Measurements from ENCODE around the gene DDR2. TPM values are rescaled to one million over a fixed set of nuclear protein-coding genes. Genes with fewer than 3 reads are reported as not detected.

DDR2 gene
- total RNA-seq, 1 donor from 2014 or later = 0.09 TPM

- Mint-ChIP-seq H3K36me3 (ENCODE audit: low read depth) (no peaks in the 10 kb centered on the region), H3K27ac (no peak overlapping the region), H3K9me3 (no peaks in the 10 kb centered on the region), H3K4me3 (no peak overlapping the region), H3K4me1 (no peaks in the 10 kb centered on the region), H3K27me3 (peaks cover 6% of the 10 kb centered on the region)
- ChIA-PET CTCF (no interaction called here), POLR2A (no interaction called here)
- DNase-seq (no peak), ATAC-seq (ENCODE audit: low read depth) (no peak)
- intact Hi-C loops (cut with micrococcal nuclease) = no loop called here
- TF ChIP-seq CTCF (IDR thresholded peaks at IDR 0.05) = no peak
Observed at GRCh38 chr1:162733336-162733590, 101.0 kb downstream of the DDR2 start.

- intact Hi-C loops (cut with micrococcal nuclease) = no loop called here
- H3K4me3 Mint-ChIP-seq = no peak overlapping the region
- peaks cover 6% of the 10 kb centered on the region for H3K27me3 Mint-ChIP-seq
- no peaks in the 10 kb centered on the region for H3K4me1 Mint-ChIP-seq
- ChIA-PET CTCF (no interaction called here), POLR2A (no interaction called here)
- no peaks in the 10 kb centered on the region for H3K9me3 Mint-ChIP-seq
- DNase-seq (no peak), ATAC-seq (ENCODE audit: low read depth) (no peak)
- H3K36me3 Mint-ChIP-seq (ENCODE audit: low read depth) = no peaks in the 10 kb centered on the region
- no peak overlapping the region for H3K27ac Mint-ChIP-seq
- TF ChIP-seq CTCF (IDR thresholded peaks at IDR 0.05) = no peak
Observed at GRCh38 chr1:162734047-162734446, 101.8 kb downstream of the DDR2 start.

DNA sequence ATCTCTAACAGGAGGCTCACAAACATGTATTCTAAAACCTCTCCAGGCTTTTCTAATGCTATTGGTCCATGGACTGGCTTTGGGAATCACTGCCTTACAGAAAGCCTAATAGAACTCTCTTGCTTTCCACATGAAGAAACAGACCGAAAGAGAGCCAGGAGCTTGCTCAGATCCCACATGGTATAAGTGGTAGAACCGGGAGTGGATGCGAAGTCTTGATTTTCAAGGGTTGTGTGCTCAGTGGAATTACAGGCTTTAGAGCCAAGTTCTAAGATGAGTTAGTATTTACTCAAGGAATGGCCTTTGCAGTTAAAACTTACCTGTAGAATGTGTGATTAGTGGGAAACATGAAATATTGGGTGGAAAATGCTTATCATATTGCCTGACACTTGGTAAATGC is 103.9 kb downstream of the DDR2 start:
- Mint-ChIP-seq H3K27me3 (peaks cover 1% of the 10 kb centered on the region), H3K4me1 (no peaks in the 10 kb centered on the region), H3K27ac (no peak overlapping the region), H3K4me3 (no peak overlapping the region), H3K9me3 (no peaks in the 10 kb centered on the region), H3K36me3 (ENCODE audit: low read depth) (no peaks in the 10 kb centered on the region)
- intact Hi-C loops (cut with micrococcal nuclease) = no loop called here
- ATAC-seq (ENCODE audit: low read depth) (no peak), DNase-seq (no peak)
- CTCF ChIA-PET = no interaction called here
- no peak for TF ChIP-seq CTCF (IDR thresholded peaks at IDR 0.05)
- POLR2A ChIA-PET = no interaction called here

GRCh38 chr1:162736633-162737067 is 104.4 kb downstream of the DDR2 start:
- POLR2A ChIA-PET = no interaction called here
- CTCF ChIA-PET = no interaction called here
- Mint-ChIP-seq H3K27me3 (peaks cover 1% of the 10 kb centered on the region), H3K27ac (no peak overlapping the region), H3K9me3 (no peaks in the 10 kb centered on the region), H3K4me3 (no peak overlapping the region), H3K4me1 (no peaks in the 10 kb centered on the region), H3K36me3 (ENCODE audit: low read depth) (no peaks in the 10 kb centered on the region)
- ATAC-seq (ENCODE audit: low read depth) (no peak), DNase-seq (no peak)
- no peak for TF ChIP-seq CTCF (IDR thresholded peaks at IDR 0.05)
- intact Hi-C loops (cut with micrococcal nuclease) = no loop called here

GRCh38 chr1:162740755-162741154 is 108.5 kb downstream of the DDR2 start:
- intact Hi-C loops (cut with micrococcal nuclease) = no loop called here
- no peaks in the 10 kb centered on the region for H3K4me1 Mint-ChIP-seq
- CTCF ChIA-PET = no interaction called here

More at GRCh38 chr1:162740755-162741154, 108.5 kb downstream of the DDR2 start:
- no peak overlapping the region for H3K4me3 Mint-ChIP-seq
- DNase-seq (no peak), ATAC-seq (ENCODE audit: low read depth) (no peak)
- POLR2A ChIA-PET = no interaction called here
- no peak for TF ChIP-seq CTCF (IDR thresholded peaks at IDR 0.05)
- H3K36me3 Mint-ChIP-seq (ENCODE audit: low read depth) = no peaks in the 10 kb centered on the region
- no peaks in the 10 kb centered on the region for H3K9me3 Mint-ChIP-seq
- H3K27me3 Mint-ChIP-seq = no peaks in the 10 kb centered on the region
- H3K27ac Mint-ChIP-seq = no peak overlapping the region
